Measurements from ENCODE around the gene CDC5L.

DNA sequence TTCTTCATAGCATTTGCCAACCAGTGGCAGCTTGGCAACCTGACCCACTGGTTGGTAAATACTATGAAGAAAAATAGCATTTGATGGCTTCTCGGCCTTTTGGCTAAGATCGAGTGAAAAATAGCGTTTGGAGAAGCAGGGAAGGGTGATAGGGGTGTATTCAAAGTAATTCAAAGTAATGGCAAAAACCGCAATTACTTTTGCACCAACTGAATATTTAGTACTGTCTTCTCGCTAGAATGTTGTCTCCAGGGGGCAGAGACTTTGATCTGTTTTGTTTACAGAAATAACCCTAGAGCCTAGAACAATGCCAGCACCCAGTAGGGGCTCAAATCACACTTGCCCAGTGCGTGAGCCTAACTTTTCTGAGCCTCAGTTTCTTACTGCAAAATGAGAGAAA, 106.1 kb downstream of the CDC5L start:
- TF ChIP-seq POLR2A (IDR thresholded peaks at IDR 0.05; ENCODE audit: low read depth, low read length): no peak
- TF ChIP-seq POLR2AphosphoS5 (IDR thresholded peaks at IDR 0.05; ENCODE audit: low read depth, low read length): no peak
- TF ChIP-seq POU2F2 (IDR thresholded peaks at IDR 0.05; ENCODE audit: low read depth, low read length): no peak
- no peak for TF ChIP-seq TAF1 (IDR thresholded peaks at IDR 0.05; ENCODE audit: low read depth, low read length)
- TF ChIP-seq SPI1 (IDR thresholded peaks at IDR 0.05; ENCODE audit: low read depth, low read length): no peak
